Measurements from ENCODE around the gene MAB21L4.

The MAB21L4 gene

DNA sequence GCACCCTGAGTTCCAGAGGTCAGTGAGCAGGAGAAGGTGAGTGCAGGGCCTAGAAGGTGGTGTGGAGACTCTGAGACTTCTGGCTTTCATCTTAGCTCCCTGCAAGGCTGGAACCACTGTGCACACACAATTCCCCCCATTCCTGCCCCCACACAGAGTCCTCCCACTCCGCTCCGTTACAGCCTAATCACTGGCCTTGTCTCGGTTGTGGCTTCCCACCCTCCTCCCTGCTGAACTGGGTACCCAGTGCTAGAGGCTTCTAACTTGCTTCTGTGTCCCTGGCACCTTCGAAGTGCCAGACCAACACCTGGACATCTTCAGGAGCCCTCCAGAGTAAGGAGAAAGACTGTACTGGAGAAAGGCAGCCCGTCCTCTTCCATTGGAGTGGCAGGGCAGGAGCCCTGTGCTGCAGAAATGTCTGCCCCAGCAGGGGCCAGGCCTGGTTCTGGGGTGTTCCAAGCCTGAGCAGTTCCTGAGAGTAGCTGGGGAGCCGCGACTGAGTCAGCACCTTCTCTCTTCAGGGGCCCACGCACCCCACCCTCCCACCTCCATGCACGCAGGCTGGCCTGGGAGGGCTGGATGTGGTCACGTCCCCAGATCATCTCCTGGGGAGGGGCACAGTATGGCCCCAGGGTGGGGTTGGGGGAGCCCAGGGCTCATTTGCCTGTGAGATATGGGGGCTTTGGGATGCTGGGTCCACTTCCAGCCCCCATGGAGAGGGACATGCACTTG is 33.6 kb upstream of the MAB21L4 start:
- no peak overlapping the region for H3K4me3 ChIP-seq (ENCODE audit: low read length)
- no peak for TF ChIP-seq ZNF274 (IDR thresholded peaks at IDR 0.05; ENCODE audit: low read depth, low read length)

DNA sequence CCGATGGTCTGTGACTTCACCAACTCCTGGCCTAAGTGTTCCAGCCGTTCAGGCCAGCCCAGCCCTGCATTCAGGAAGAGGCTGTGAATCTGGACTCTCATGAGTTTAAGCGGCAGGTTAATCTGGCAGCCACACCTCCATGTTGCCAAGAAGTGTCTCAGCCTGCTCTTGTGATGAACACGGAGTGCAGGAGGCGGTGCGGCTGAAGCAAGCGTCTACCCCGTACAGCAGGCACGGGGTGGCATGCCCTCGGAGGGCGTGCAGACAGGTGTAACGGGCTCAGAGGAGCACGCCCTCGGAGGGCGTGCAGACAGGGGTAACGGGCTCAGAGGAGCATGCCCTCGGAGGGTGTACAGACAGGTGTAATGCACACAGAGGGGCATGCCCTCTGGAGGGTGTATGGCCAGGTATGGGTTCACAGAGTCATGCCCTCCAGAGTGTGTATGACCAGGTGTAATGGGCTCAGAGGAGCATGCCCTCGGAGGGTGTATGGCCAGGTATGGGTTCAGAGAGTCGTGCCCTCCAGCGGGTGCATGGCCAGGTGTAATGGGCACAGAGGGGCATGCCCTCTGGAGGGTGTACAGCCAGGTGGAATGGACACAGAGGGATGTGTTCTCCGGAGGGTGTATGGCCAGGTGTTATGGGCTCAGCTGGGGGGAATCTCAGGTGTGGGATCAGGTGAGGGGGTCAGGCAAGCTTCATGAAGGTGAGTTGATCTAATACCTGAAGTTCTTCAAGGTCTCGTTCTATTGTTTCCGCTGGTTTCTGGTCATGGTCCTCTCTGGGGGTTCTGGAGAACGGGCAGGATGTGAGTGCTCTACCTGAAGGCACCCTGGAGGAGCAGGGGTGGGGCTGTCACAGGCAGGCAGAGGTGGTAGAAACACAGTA is 32.8 kb upstream of the MAB21L4 start:
- no peak for TF ChIP-seq ZNF274 (IDR thresholded peaks at IDR 0.05; ENCODE audit: low read depth, low read length)
- no peak overlapping the region for H3K4me3 ChIP-seq (ENCODE audit: low read length)

DNA sequence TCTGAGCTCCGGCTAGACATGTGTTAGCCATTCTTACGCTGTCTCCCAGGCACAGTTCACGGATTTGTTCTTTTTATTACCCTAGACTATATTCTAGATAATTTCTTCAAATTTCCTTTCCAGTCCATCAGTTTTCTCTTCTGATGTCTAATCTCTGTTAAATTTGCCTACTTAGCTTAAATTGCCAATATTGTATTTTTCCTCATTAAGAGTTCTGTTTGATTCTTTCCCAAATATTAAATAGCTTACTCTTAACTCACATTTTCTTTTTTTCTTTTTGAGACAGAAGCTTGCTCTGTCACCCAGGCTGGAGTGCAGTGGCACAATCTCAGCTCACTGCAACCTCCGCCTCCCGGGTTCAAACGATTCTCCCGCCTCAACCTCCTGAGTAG is 31.4 kb upstream of the MAB21L4 start:
- H3K4me3 ChIP-seq (ENCODE audit: low read length), result no peak overlapping the region
- TF ChIP-seq ZNF274 (IDR thresholded peaks at IDR 0.05; ENCODE audit: low read depth, low read length), result no peak

DNA sequence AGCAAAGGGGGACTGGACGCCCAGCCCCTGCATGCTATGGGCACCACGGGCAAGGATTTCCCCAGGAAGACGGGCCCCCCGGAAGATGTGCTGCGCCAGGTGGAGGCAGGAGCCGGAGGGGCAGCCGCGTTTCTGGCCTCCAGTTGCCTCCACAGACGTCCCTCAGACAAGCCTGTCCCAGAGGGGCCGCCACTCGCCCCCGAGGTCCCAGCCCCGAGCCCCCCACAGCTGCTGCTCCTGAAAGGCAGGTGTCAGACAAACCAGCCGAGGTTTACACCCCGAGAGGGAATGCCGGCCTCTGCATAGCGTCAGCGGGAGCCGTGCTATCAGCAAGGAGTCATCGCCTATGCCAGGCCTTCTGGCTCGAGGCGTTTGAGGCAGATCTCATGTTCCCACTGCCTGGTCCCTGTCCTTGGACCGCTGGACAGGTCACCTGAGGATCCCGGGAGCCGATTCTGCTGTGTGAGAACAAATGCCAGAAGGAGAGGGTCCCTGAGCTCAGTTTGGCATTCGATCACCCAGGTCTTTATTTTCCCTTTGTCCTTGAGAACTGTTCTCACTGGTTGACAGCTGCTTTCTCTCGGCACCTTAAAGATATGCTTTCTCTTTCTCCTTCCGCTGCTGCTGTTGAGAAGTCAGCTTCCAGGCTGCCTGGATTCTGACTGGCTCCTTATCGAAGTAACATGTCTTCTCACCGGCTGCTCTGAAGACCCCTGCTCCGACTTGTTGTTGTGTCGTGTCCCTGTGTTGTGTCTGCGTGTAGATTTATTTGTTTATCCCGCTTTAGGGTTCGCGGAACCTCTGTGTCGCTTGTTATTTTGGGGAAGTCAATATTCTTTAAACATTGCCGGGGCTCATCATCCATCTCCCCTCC is 30.8 kb upstream of the MAB21L4 start:
- TF ChIP-seq ZNF274 (IDR thresholded peaks at IDR 0.05; ENCODE audit: low read depth, low read length), result no peak
- H3K4me3 ChIP-seq (ENCODE audit: low read length), result no peak overlapping the region

DNA sequence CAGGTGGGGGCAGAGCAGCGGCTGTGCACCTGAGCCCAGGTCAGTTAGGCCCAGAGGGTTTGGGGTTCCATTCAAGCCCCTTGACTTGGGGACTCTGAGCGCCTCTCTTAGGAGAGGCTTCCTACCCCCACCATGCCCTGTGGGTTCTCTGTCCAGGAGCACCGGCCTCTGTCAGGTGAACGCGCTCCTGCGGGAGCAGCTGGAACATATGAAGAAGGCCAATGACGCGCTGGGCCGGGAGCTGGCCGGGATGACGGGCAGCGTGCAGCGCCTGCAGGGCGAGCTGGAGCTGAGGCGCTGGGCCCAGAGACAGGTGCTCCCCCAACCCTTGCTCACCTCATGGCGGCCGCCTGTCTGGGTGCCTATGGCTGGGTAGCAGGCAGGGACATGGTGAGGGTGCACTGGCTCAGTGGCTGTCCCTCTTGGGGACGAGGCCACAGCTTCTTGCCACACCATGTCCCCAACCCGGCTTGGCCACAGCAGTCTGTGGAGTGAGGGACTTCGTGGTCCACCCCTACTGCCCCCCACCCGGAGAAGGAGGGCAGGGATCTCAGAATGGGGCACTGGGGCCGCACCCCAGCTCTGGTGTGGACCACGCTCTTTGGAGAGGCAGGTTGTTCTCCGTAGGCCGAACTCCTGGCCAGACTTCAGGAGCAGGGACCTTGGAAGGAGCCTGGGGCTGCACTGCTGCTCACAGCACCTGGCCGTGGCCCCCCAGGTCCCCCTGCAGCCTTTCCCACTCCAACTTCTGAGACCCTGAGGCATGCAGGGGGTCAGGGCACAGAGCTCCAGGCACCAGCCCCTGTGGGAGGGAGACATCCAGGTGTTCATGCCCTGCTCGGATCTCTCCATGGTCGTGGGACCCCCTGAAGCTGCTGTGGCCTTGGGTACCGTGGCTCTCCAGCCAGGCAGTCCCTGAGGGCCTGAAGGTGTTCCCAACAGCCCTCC is 29.9 kb upstream of the MAB21L4 start:
- no peak overlapping the region for H3K4me3 ChIP-seq (ENCODE audit: low read length)
- TF ChIP-seq ZNF274 (IDR thresholded peaks at IDR 0.05; ENCODE audit: low read depth, low read length), result no peak

DNA sequence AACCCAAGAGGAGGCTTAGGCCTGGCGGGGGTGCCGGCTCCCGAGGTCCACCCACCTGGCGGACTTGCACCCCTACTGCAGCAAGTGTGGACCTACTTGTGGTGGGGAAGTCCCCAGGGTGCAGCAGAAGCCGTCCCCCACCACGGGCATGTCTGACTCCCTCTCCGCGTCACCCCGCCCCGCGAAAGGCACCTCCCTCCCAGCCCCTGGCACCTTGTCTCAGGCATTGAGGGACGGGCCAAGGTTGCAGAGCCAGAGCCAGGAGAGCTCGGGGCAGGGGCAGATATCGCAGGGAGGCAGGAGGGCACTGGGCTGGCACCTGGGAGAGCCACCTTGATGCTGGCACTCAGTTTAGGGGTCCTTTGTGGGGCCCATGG is 29.2 kb upstream of the MAB21L4 start:
- no peak overlapping the region for H3K4me3 ChIP-seq (ENCODE audit: low read length)
- no peak for TF ChIP-seq ZNF274 (IDR thresholded peaks at IDR 0.05; ENCODE audit: low read depth, low read length)

DNA sequence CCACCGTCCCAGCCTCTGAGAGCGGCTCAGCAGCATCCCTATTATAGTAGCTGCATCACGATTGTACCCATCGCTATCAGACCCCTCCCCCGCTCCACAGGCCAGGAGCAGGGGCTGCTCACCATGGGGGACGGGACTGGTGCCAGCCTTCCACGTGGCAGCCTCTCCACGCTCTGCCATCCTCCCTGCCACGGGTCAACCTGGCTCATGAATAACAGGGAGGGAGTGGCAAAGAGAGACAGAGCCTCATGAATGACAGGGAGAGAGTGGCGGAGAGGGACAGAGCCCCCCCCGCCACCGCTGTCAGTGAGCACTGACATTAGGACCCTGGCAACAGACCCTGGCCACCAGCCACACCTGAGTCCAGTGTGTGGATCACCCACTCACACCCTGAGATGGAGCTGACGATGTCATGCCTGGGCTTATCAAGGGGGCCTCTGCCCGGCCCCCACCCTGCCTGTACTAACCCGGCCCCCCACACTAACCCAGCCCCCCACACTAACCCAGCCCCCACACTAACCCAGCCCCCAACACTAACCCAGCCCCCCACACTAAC is 27.1 kb upstream of the MAB21L4 start:
- no peak overlapping the region for H3K4me3 ChIP-seq (ENCODE audit: low read length)
- TF ChIP-seq ZNF274 (IDR thresholded peaks at IDR 0.05; ENCODE audit: low read depth, low read length), result no peak

DNA sequence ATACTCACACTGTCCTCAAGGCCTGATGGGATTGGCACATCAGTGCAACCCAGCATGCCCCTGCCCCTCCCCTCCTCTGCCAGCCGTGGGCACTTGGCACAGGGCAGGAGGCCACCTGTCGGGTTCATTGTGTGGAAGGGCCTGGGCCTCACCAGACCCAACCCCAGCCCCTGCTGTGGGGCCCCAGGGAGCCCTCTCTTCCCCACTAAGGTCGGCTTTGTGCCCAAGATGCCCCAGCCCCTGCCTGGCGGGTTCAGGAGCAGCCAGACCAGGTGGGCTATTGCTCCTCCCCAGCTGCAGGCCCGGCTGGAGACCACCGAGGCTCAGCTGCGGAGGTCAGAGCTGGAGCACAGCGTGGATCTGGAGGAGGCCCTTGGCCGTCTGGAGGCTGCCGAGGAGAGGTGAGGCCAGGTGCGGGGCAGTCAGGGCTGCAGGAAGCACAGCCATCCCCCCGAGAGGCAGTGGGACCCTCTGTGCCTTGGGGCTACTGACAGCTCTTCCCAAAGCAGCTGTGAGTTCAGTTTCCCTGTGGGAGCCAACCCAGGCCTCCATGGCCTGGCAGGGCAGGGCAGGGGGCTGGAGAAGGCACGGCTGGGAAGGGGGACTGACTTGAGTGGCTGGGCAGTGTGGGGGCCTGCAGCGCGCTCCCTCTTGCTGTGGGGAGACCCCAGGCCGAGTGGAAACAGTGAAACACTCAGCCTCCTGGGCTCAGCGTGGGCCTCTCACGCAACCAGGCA is 26.5 kb upstream of the MAB21L4 start:
- no peak overlapping the region for H3K4me3 ChIP-seq (ENCODE audit: low read length)
- TF ChIP-seq ZNF274 (IDR thresholded peaks at IDR 0.05; ENCODE audit: low read depth, low read length), result no peak

DNA sequence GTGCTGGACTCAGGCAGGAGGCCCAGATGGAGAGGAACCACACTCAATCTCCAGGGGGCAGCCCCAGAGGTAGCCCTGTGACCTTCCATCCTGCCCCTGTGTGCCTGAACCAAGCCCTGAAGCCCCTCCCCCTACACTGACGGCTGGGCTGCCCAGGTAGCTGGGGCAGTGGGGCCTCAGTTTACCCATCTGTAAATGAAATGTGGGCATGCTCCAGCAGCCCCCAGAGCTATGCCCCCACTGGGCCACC is 26.0 kb upstream of the MAB21L4 start:
- no peak for TF ChIP-seq ZNF274 (IDR thresholded peaks at IDR 0.05; ENCODE audit: low read depth, low read length)
- H3K4me3 ChIP-seq (ENCODE audit: low read length), result no peak overlapping the region

DNA sequence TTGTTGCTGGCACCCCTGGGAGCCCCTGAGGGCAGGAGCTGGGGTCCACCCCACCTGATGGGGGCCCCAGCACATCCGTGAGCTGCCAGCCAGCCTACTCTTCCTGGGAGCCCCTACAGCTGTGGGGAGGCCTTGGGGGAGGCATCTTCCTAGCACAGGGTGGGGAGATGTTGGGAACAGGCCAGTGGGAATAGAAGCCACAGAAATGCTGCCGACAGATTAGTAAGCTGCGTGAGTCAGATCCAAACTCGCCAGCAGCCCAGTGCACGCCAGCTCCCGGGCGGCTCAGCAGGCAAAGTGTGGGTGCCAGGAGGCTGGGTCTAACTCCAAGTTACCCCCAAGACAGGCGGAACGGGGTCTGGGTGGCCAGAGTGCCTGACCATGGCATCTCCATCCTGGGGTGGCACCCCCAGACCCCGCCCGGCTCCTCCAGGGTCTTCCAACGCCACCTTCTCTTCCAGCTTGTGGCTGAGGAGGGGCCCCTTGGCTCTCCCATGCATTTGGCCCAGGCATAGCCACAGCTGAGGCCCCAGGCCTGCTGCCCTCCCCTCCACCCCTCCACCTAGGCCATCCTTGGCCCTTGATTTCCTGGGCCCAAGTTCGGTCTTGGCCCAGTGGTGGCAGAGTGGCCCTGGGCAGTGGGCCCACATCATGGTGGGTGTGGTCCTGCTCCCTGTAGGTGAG is 25.5 kb upstream of the MAB21L4 start:
- no peak overlapping the region for H3K4me3 ChIP-seq (ENCODE audit: low read length)
- TF ChIP-seq ZNF274 (IDR thresholded peaks at IDR 0.05; ENCODE audit: low read depth, low read length), result no peak

DNA sequence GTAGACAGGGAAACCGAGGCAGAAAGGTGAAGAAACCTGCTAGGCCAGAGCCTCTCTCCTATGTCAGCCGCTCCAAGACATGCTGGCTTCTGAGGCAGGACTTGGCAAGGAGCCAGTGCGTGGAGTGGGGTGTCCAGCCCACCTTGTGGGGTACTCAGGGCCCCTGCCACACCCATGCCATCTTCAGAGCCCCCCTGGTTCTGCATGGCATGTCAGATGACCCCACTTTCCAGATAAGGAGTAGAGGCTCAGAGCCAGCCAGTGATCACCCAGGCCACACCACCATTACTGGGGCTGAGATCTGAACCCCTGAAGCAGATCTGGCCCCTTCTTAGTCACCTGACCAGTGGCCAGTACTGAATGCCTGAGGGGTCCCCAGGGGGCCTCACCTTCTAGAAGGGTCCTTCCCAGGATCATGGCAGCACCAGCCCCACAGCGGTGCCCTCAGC is 24.9 kb upstream of the MAB21L4 start:
- no peak for TF ChIP-seq ZNF274 (IDR thresholded peaks at IDR 0.05; ENCODE audit: low read depth, low read length)
- H3K4me3 ChIP-seq (ENCODE audit: low read length), result no peak overlapping the region

Data from GM08714 (cell line).